Measurements from ENCODE around the gene TCP1.
"Not testable (repeated sequence)": the region's sequence is repeated elsewhere in the genome, so short reads cannot be mapped to it uniquely, and the experiment has no call there.

The TCP1 gene

GRCh38 chr6:159778131-159778530, 11.3 kb downstream of the TCP1 start:
- in situ Hi-C loops (cut with MboI; ENCODE audit: low sequenced_read_pairs): no loop called here

GRCh38 chr6:159777240-159777904, 12.0 kb downstream of the TCP1 start:
- in situ Hi-C loops (cut with MboI; ENCODE audit: low sequenced_read_pairs): no loop called here

DNA sequence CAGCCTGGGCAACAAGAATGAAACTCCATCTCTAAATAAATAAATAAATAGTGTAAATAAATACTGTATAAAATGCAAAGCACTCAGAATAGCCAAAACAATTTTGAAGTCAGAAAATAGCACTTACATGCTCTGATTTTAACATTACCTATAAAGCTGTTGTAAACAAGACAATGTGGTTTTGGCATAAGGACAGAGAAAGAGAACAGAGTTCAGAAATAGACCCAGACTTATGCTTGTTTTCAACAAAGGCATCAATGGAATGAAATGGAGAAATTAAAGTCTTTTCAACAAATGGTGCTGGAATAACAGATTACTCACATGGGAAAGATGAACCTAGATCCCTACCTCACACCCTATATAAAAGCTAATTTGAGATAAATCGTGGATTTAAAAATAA, 17.2 kb downstream of the TCP1 start:
- in situ Hi-C loops (cut with MboI; ENCODE audit: low sequenced_read_pairs): no loop called here

DNA sequence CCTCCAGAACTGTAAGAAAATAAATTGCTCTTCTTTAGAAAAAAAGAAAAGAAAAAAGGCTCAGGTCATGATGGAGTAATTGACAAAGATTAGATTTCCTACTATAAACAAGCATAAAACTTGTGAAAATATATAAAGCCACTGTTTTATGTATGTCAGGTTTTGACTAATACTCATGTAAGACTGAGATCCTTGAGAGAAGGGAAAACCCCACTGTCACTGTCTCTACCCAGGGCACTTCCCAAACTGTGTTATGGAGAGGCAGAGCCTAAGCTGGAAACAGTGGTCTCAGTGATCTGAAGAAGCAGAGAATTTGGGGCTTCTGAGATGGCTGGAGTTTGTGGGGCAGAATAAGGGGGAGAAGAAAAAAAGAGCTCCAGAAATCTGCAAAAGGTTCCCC, 19.9 kb downstream of the TCP1 start:
- in situ Hi-C loops (cut with MboI; ENCODE audit: low sequenced_read_pairs): no loop called here

DNA sequence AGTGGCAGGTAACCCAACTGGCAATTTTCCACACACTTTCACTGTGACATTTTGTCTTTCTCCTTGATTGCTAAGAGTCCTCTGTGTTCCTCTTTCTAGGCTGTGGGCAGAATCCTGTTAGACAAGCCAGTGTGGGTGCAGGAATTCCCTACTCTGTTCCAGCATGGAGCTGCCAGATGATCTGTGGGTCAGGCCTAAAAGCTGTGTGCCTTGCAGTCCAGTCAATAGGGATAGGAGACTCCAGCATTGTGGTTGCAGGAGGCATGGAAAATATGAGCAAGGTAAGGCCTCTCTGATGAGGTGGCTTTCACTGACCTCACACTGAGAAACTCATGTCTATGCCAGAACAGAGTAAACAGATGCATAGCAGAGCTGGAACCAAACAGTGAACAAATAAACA, 22.5 kb downstream of the TCP1 start:
- in situ Hi-C loops (cut with MboI; ENCODE audit: low sequenced_read_pairs): no loop called here

- in situ Hi-C loops (cut with MboI; ENCODE audit: low sequenced_read_pairs): no loop called here
These were observed 26.6 kb downstream of the TCP1 start for GRCh38 chr6:159762681-159763293.

DNA sequence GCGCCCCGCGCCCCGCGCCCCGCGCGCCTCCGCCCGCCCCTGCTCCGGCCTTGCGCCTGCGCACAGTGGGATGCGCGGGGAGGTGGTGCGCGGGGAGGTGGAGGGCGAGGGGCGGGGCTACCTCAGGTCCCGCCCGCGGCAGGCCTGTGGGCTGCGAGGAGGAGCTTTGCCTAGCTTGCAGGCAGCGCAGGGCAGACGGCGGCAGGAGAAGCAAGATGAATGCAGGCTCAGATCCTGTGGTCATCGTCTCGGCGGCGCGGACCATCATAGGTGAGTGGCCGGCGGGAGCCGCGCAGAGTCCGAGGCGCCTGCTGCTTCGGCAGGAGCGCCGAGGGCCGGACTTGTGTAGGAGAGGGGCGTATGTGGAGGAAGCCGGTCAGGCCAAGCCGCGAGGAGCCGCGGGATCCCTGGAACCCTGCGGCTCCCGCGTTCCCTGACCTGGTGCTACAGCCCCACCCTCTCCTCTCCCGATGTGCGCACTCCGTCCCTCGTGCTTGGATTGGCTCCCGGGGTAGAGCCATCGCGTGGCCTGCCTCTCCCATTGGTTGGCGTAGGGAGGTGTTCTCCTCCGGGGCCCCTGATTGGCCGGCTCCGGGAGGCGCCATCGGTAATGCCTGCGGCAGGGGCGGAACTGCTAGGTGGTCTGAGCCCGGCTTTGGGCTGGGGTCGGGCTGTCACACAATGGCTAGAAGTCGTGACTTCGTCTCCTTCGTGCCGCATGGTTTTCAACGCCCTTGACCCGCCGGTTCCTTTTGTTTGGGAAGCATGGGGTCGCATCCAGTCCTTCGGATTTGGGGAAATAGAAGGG, 27.3 kb downstream of the TCP1 start, which contains the start of gene ACAT2:
TSS of gene ACAT2 (plus strand) at position 173 of the 808 bp plus-strand sequence. CDS start at position 216, 43 bp downstream.
- in situ Hi-C loops (cut with MboI; ENCODE audit: low sequenced_read_pairs): no loop called here

- in situ Hi-C loops (cut with MboI; ENCODE audit: low sequenced_read_pairs): no loop called here
These were observed 28.1 kb downstream of the TCP1 start for GRCh38 chr6:159761129-159761872.

- in situ Hi-C loops (cut with MboI; ENCODE audit: low sequenced_read_pairs): no loop called here
These were observed 28.8 kb downstream of the TCP1 start for GRCh38 chr6:159760602-159761057.

- in situ Hi-C loops (cut with MboI; ENCODE audit: low sequenced_read_pairs): no loop called here
These were observed 29.8 kb downstream of the TCP1 start for GRCh38 chr6:159759645-159760044.

- in situ Hi-C loops (cut with MboI; ENCODE audit: low sequenced_read_pairs): no loop called here
These were observed 31.1 kb downstream of the TCP1 start for GRCh38 chr6:159758031-159759001.

GRCh38 chr6:159756508-159756907, 32.9 kb downstream of the TCP1 start:
- in situ Hi-C loops (cut with MboI; ENCODE audit: low sequenced_read_pairs): no loop called here

GRCh38 chr6:159754959-159755914, 34.2 kb downstream of the TCP1 start:
- in situ Hi-C loops (cut with MboI; ENCODE audit: low sequenced_read_pairs): no loop called here

DNA sequence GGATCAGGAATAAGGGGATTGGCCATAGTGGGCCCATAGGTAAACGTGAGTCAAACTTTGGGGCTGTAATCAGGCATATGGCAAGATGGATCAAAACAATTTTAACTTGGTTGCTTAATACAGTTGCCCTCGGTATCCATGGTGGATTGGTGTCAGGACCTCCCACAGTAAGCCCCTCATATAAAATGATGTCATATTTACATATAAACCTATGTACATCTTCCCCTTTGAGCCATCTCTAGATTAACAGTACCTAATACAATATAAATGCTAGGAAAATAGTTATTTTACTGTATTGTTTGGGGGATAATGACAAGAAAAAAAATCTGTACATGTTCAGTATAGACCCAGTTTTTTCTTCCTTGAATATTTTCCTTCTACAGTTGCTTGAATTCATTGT, 35.0 kb downstream of the TCP1 start:
- in situ Hi-C loops (cut with MboI; ENCODE audit: low sequenced_read_pairs): no loop called here

DNA sequence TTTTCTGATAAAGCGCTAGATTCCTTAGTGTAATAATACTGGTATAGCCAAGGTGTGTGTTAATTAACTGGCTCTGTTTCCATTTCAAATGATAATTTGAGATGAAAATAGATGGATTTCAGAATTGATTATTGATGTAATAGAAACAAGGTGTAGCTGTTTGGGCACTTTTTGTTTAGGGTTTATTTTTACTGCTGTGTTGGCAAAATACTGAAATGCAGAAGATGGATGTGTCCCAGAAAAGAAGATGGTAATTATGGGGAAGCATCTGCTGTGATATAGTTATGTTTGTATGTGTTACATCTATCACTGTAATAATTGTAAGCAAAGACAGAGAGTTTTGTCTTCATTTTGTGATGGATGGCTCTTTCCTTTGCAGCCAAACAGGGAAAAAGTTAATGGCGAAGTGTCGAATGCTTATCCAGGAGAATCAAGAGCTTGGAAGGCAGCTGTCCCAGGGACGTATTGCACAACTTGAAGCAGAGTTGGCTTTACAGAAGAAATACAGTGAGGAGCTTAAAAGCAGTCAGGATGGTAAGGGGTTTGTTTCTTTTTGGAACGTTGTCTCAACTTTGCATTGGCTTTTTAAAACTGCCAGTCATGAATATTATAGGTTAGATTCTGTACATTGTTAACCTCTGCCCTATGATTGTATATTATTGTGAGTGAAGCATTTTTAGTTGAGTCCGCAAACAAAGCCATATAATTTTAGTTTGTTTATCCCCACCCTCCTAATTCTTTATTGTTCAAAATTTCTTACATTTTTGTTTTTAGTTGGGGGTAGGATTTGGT, 36.1 kb downstream of the TCP1 start:
- in situ Hi-C loops (cut with MboI; ENCODE audit: low sequenced_read_pairs): no loop called here

GRCh38 chr6:159751448-159751847, 38.0 kb downstream of the TCP1 start:
- in situ Hi-C loops (cut with MboI; ENCODE audit: low sequenced_read_pairs): no loop called here

DNA sequence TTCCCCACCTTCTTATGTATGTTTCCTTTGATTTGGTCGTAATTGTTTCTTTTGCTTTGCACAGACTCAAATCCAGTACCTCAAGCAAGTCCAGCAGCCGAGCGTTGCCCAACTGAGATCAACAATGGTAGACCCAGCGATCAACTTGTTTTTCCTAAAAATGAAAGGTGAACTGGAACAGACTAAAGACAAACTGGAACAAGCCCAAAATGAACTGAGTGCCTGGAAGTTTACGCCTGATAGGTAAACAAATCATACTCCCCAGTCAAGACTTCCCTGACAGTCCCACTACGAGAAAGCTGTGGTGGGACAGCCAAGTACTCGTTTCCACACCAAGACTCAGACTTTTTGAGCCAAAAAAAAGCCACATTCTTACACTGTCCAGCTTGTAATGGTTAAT, 41.3 kb downstream of the TCP1 start:
- in situ Hi-C loops (cut with MboI; ENCODE audit: low sequenced_read_pairs): not testable (repeated sequence)

- in situ Hi-C loops (cut with MboI; ENCODE audit: low sequenced_read_pairs): no loop called here
These were observed 42.6 kb downstream of the TCP1 start for GRCh38 chr6:159746759-159747158.
